IPS-20b (cell line): ENCODE results near the gene PDE2A.

Experiments used
- H3K27ac ChIP-seq: one replicate; pipeline ENCODE4 v1.5.1; 2013; ENCODE audit warnings: low read length
- H3K27me3 ChIP-seq: 2 replicates; pipeline ENCODE4 v1.6.1; 2013; ENCODE audit warnings: mild to moderate bottlenecking, low read length, inconsistent platforms; ENCODE audit not compliant: insufficient read depth
- H3K36me3 ChIP-seq: 2 replicates; pipeline ENCODE4 v1.6.1; 2013; ENCODE audit warnings: low read depth, mild to moderate bottlenecking, inconsistent platforms, low read length, moderate library complexity; ENCODE audit not compliant: insufficient read depth
- H3K4me1 ChIP-seq: 2 replicates; pipeline ENCODE4 v1.6.1; 2013; ENCODE audit warnings: mild to moderate bottlenecking, control low read depth, inconsistent platforms, low read length, moderate library complexity; ENCODE audit not compliant: insufficient read depth
- H3K4me3 ChIP-seq: 2 replicates; pipeline ENCODE4 v1.5.1; 2013; ENCODE audit warnings: mild to moderate bottlenecking, low read length, inconsistent platforms
- H3K9ac ChIP-seq: 2 replicates; pipeline ENCODE4 v1.6.1; 2013; ENCODE audit warnings: low read depth, mild to moderate bottlenecking, inconsistent platforms, low read length, moderate library complexity
- H3K9me3 ChIP-seq: 2 replicates; pipeline ENCODE4 v1.6.1; 2013; ENCODE audit warnings: mild to moderate bottlenecking, low read depth, low read length, inconsistent platforms; ENCODE audit not compliant: insufficient read depth

Gene PDE2A

DNA sequence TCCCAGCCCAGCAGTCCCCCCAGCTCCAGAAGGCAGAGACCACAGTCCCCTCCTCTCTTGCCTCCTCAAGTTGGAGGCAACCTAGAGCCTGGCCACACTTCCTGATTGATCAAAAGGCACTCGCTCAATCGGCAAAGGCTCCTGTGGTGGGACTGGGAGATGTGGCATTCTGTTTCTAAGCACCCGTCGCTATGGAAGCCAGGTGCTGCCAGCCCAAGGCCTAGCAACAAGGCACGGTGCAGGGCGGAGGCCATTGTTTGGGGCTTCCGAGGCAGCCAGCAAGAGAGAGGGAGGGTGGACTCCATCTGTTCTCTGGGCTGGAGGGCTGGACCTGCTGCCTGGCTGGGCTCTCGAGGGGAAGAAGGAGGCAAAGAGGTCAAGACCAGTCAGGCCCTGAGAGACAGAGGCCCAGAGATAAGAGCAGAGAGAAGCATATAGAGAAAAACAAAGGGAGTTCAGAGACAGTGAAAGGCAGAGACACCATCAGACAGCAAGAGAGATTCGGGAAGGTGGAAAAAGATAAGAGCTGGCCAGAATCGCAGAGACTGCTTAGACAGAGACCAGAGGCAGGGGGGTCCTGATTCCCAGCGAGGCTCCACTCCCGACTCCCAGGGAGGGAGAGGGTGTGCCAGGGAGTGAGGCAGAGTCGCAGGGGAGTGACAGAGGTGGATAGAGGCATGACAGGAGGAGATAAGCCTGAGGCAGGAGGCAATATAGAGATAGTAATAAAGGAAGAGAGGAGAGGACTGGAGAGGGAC is 21.2 kb downstream of the PDE2A start:
- Histone ChIP-seq H3K27ac (no peak overlapping the region), H3K9ac (no peak overlapping the region)

DNA sequence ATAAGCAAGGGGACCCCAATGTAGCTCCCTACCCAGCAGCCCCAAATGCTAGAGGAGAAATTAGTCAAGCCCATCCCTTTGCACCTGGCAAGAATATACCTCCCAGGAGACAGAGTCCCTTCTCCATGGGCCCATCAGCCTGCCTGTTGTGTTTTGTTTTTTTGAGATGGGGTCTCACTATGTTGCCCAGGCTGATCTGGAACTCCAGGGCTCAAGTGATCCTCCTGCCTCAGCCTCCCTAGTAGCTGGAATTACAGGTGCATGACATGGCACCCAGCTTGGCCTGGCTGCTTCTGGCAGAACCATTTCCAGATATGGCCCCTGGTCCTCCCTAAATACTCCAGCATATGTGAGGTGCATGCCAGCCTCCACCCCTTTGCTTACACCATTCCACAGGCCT is 22.1 kb downstream of the PDE2A start:
- H3K36me3 ChIP-seq = no peaks in the 10 kb centered on the region
- H3K9ac ChIP-seq = no peak overlapping the region
- H3K4me1 ChIP-seq = peaks cover 3% of the 10 kb centered on the region; the same call in 1 of the 2 replicates
- H3K27ac ChIP-seq = no peak overlapping the region
- no peaks in the 10 kb centered on the region for H3K27me3 ChIP-seq
- H3K9me3 ChIP-seq = no peaks in the 10 kb centered on the region
- H3K4me3 ChIP-seq = no peak overlapping the region

More for the DNA sequence above, 21.2 kb downstream of the PDE2A start:
- Histone ChIP-seq H3K27me3 (no peaks in the 10 kb centered on the region), H3K4me3 (no peak overlapping the region), H3K36me3 (no peaks in the 10 kb centered on the region), H3K9me3 (no peaks in the 10 kb centered on the region), H3K4me1 (peaks cover 3% of the 10 kb centered on the region; the same call in 1 of the 2 replicates)

DNA sequence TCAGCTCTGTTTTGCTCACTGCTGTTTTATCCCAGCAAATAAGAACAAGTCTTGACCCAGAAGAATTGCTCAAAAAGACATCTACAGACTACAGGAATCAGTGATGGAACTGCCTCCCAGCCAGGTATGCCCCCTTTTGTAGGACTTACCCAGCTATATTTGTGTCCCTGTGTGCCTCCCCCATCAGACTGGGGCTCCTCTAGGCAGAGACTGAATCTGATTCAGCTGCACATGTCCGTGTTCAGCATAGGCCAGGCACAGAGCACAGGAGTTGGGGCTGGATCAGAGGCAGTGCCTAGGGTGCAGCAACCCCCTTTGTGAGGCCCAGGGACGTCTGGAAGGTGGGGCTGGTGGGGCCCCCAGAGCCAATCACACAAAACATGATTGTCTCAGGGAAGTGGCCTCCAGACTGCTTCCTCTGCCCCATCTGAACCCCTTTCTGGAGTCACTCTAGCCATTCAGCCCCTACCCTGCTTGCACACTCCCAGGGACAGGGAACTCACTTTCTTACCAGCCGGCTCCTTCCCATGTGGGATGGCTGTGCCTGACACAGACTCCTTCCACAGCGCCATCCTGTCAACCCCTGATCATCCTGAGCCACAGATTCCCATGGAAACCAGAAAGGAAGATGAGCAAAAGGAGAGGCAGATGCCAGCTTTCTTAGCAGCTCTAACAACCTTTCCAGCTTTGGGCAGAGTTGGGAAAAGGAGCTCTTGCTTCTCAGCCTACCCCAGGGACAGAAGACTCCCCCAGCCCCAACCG is 24.8 kb downstream of the PDE2A start:
- Histone ChIP-seq H3K36me3 (no peaks in the 10 kb centered on the region), H3K4me3 (no peak overlapping the region), H3K9me3 (no peaks in the 10 kb centered on the region), H3K27ac (no peak overlapping the region), H3K9ac (no peak overlapping the region), H3K27me3 (peaks cover under 1% of the 10 kb centered on the region; the same call in 1 of the 2 replicates), H3K4me1 (peaks cover 3% of the 10 kb centered on the region; the same call in 1 of the 2 replicates)

DNA sequence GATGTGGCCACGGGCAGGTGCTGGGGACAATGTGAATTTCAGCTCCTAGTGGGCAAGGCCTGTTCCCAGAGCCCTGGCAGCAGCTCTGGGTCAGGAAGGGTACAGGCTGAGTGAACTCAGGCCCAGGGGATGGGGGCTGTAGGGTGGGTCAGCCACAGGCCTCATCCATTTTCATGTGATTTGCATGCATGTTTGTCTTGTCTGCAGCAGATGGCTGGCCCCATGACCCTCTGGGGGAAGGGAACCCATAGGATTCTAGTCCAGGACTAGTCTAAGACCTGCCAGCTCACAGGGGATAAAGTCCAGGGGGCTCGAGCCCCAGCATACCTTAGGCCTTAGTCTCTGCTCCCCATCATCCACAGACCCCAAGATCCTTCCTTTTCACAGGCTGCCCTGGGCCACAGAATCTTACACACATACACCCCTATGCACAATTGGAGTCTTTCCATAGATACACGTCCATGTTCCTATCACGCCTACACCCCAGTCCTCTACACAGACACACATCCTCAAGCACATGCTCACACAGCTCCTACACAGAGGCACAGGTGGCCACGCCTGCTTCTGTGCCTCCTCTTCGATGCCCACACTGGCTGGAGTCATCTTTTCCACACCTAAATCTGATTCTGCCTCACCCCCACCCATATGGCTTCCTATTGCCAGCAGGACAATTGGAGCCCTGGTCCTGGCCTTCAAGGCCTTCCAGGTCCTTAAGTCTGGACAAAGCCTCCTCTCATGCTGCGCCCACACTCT is 25.7 kb downstream of the PDE2A start:
- peaks cover 3% of the 10 kb centered on the region; the same call in 1 of the 2 replicates for H3K4me1 ChIP-seq
- no peak overlapping the region for H3K27ac ChIP-seq
- H3K36me3 ChIP-seq = no peaks in the 10 kb centered on the region
- peaks cover 9% of the 10 kb centered on the region for H3K27me3 ChIP-seq
- no peaks in the 10 kb centered on the region for H3K9me3 ChIP-seq
- H3K4me3 ChIP-seq = no peak overlapping the region
- H3K9ac ChIP-seq = no peak overlapping the region

DNA sequence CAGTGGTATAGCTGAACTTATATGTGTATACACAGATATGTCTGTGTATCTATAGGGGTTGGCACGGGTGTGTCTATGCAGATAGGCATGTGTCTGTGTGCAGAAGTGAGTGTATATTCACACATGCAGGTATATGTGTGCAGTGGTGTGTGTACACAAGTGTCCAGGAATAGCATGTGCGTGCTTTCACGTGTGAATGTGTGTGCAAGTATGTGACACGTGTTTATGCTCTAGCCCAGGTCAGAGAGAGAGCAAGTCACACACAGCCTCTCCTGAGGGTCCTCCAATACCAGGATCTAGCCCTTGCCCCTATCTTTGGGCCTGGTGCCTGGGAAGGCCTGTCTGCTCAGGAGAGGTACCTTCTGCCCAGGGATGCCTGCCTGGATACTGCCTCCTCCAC is 26.3 kb downstream of the PDE2A start:
- H3K9ac ChIP-seq = no peak overlapping the region
- no peak overlapping the region for H3K27ac ChIP-seq
- H3K36me3 ChIP-seq = no peaks in the 10 kb centered on the region
- peaks cover 15% of the 10 kb centered on the region for H3K27me3 ChIP-seq
- no peak overlapping the region for H3K4me3 ChIP-seq
- no peaks in the 10 kb centered on the region; the same call in 1 of the 2 replicates for H3K4me1 ChIP-seq
- H3K9me3 ChIP-seq = no peaks in the 10 kb centered on the region

DNA sequence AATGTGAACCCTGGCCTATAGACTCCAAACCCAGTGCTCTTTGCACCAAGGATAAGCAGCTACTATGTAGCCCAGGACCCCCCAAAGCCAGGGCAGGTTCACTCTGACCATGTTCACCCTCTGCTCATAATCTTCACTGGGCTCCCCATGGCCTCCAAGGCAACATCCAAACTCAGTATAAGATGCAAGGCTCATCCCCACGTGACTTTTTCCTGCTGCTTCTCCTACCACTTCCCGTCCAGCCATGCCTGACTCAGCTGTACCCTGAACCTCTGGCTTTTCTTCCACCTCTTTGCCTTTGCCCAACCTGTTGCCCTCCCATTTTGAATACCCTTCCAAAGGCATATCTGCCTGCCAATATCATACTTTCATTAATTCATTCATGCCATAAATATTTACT is 27.8 kb downstream of the PDE2A start:
- Histone ChIP-seq H3K9ac (no peak overlapping the region), H3K4me3 (no peak overlapping the region), H3K36me3 (no peaks in the 10 kb centered on the region), H3K27me3 (peaks cover 27% of the 10 kb centered on the region), H3K9me3 (no peaks in the 10 kb centered on the region), H3K4me1 (no peaks in the 10 kb centered on the region), H3K27ac (no peak overlapping the region)

DNA sequence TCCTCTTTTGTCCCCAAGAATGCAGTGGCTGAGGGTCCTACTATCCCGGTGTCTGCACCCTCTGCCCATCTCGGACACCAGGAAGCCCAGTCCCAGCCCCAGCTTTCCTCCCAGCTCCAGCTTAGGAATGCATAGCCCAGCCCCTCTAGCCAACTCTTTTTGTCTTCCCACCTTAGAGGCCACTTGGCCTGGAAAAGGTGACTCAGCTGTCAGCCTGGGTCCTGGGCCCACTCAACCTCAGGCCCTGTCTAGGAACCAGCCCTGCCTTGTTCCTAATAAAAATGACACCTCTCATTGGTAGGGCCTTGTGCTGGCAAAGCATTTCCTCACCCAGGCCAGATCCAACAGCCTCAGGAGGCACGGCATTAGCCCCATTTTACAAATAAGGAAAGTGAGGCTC is 28.2 kb downstream of the PDE2A start:
- H3K9ac ChIP-seq = no peak overlapping the region

DNA sequence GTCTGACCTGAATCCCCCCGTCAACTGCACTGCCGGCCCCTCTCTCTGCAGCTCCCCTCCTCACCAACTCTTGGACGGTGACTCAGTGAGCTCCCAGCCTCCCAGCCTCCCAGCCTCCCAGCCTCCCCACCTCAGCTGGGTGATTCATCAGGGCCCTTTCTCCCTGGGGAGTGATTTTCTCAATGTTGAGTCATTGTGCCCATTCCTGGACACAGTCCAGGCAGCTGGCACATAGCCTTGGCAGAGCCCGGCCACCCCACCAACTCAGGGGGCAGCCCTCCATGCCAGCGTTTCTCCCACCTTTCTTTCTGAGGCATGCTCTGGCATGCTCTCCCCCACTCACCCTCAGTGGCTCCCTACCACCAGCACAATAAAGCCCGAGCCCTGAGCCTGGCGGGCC is 30.7 kb downstream of the PDE2A start:
- H3K4me1 ChIP-seq = no peaks in the 10 kb centered on the region
- H3K4me3 ChIP-seq = peak overlapping the region; percentile 59; the same call in 1 of the 2 replicates
- H3K27ac ChIP-seq = no peak overlapping the region
- H3K9ac ChIP-seq = no peak overlapping the region
- no peaks in the 10 kb centered on the region for H3K9me3 ChIP-seq
- no peaks in the 10 kb centered on the region for H3K36me3 ChIP-seq
- H3K27me3 ChIP-seq = peaks cover 57% of the 10 kb centered on the region

More for the DNA sequence above, 28.2 kb downstream of the PDE2A start:
- Histone ChIP-seq H3K4me1 (no peaks in the 10 kb centered on the region), H3K36me3 (no peaks in the 10 kb centered on the region), H3K4me3 (no peak overlapping the region), H3K9me3 (no peaks in the 10 kb centered on the region), H3K27ac (no peak overlapping the region), H3K27me3 (peaks cover 32% of the 10 kb centered on the region)

DNA sequence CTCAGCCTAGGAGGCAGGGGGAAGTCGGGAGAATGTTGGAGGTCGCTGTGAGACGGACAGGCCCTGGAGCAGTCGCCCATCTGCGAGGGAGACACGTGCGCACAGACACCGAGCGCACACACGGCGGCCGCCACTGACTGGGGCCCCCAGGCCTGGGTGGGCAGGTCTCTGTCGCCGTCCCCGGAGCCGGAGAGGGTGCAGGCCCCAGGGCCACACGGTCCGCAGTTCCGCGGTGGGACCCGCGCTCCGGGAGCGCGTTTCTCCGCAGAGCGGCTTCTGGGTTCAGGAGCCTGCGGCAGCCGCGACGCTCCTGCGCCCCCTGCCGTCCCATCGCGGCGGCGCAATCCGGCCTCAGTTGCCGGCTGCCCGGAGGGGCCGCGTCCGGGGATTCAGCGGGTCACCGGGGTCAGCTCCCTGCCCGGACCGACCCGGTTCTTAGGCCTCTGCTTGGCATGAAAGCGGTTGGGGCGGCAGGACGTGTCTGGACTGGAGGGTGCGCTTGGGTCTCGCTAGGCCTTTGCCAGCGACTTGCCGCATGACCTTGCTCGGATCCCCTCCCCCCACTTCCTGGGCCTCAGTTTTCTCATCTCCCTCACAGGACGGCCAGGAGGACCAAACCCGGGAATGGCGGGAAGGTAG is 31.2 kb downstream of the PDE2A start:
- H3K27me3 ChIP-seq = peaks cover 62% of the 10 kb centered on the region
- H3K36me3 ChIP-seq = no peaks in the 10 kb centered on the region
- no peak overlapping the region for H3K9ac ChIP-seq
- no peak overlapping the region for H3K27ac ChIP-seq
- no peaks in the 10 kb centered on the region for H3K9me3 ChIP-seq
- H3K4me1 ChIP-seq = no peaks in the 10 kb centered on the region
- peak overlapping the region; percentile 59 for H3K4me3 ChIP-seq

DNA sequence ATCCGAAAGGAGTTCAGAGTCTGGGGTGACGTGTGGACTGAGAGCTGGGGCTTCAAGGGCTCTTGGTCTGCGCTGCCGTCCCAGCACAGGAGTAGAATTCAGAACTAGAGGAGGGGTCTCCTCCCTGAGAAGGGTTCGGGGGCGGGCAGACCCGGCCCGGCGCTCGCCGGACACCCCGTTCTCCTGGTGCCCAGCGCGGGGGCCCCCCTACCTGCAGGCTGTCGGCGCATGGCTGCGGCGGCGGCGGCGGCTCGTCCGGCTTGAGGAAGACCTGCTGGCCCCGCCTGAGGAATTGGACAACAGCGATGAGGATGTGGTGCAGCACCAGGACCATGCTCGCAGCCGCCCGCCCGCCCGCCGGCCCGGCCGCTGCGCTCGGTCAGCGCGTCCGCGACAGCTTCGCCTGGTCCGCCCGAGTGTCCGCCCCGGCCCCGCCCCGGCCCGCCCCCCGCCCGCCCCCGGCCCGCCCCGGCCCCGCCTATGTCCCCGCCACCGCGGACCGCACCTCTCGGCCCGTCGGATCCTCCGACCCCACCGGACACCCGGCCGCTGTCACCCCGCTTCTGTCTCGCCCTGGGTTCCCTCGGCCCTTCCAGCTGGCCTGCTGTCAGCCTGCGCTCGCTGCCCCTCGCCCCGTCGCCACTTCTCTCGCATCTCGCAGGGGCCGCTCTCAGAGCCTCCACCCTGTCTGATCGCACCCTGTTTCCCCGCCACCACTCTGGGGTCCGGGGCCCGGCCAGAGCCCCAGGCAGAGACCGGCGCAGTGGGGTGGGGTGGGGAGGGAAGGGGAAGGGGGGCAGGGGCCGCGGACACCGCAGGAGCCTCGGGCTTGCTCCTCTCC is 32.0 kb downstream of the PDE2A start:
- peak overlapping the region; percentile 59; the same call in 1 of the 2 replicates for H3K4me3 ChIP-seq
- H3K9me3 ChIP-seq = no peaks in the 10 kb centered on the region
- H3K27me3 ChIP-seq = peaks cover 66% of the 10 kb centered on the region
- no peaks in the 10 kb centered on the region for H3K36me3 ChIP-seq
- H3K27ac ChIP-seq = no peak overlapping the region
- no peak overlapping the region for H3K9ac ChIP-seq
- no peaks in the 10 kb centered on the region for H3K4me1 ChIP-seq
